ENCODE measurements around the gene TEKT1. TPM values are rescaled to one million over a fixed set of nuclear protein-coding genes. Genes with fewer than 3 reads are reported as not detected.
"Not testable (repeated sequence)": the region's sequence is repeated elsewhere in the genome, so short reads cannot be mapped to it uniquely, and the experiment has no call there.

The TEKT1 gene
- total RNA-seq, 1 donor: not detected

GRCh38 chr17:6844406-6844805, 12.9 kb upstream of the TEKT1 start:
- not testable (repeated sequence) for H3K9me3 ChIP-seq (ENCODE audit: low read depth, low read length); H3K4me3 ChIP-seq (ENCODE audit: low read length); H3K4me1 ChIP-seq (ENCODE audit: insufficient read depth, low read length)
- peaks cover 32% of the 10 kb centered on the region for H3K27me3 ChIP-seq (ENCODE audit: insufficient read depth, low read length)

- peaks cover 34% of the 10 kb centered on the region for H3K27me3 ChIP-seq (ENCODE audit: insufficient read depth, low read length)
- no peaks in the 10 kb centered on the region for H3K9me3 ChIP-seq (ENCODE audit: low read depth, low read length)
- H3K4me3 ChIP-seq (ENCODE audit: low read length): no peak overlapping the region
- no peaks in the 10 kb centered on the region for H3K4me1 ChIP-seq (ENCODE audit: insufficient read depth, low read length)
Measured at GRCh38 chr17:6843241-6843880, 11.8 kb upstream of the TEKT1 start.

GRCh38 chr17:6841769-6842168, 10.2 kb upstream of the TEKT1 start:
- H3K27me3 ChIP-seq (ENCODE audit: insufficient read depth, low read length): peaks cover 42% of the 10 kb centered on the region
- H3K9me3 ChIP-seq (ENCODE audit: low read depth, low read length); H3K4me1 ChIP-seq (ENCODE audit: insufficient read depth, low read length); H3K4me3 ChIP-seq (ENCODE audit: low read length): not testable (repeated sequence)

GRCh38 chr17:6830383-6830986, 1.0 kb downstream of the TEKT1 start:
- Histone ChIP-seq H3K9me3 (ENCODE audit: low read depth, low read length) (no peaks in the 10 kb centered on the region), H3K4me3 (ENCODE audit: low read length) (no peak overlapping the region)

GRCh38 chr17:6823011-6823442, 8.5 kb downstream of the TEKT1 start:
- Histone ChIP-seq H3K27me3 (ENCODE audit: insufficient read depth, low read length) (no peaks in the 10 kb centered on the region), H3K4me3 (ENCODE audit: low read length) (no peak overlapping the region), H3K9me3 (ENCODE audit: low read depth, low read length) (no peaks in the 10 kb centered on the region), H3K4me1 (ENCODE audit: insufficient read depth, low read length) (no peaks in the 10 kb centered on the region)

More at GRCh38 chr17:6830383-6830986, 1.0 kb downstream of the TEKT1 start:
- Histone ChIP-seq H3K4me1 (ENCODE audit: insufficient read depth, low read length) (peaks cover 11% of the 10 kb centered on the region), H3K27me3 (ENCODE audit: insufficient read depth, low read length) (peaks cover 56% of the 10 kb centered on the region)

- H3K4me3 ChIP-seq (ENCODE audit: low read length): no peak overlapping the region
- no peaks in the 10 kb centered on the region for H3K27me3 ChIP-seq (ENCODE audit: insufficient read depth, low read length)
Measured at GRCh38 chr17:6818938-6819337, 12.6 kb downstream of the TEKT1 start.

GRCh38 chr17:6816368-6816767, 15.2 kb downstream of the TEKT1 start:
- not testable (repeated sequence) for H3K9me3 ChIP-seq (ENCODE audit: low read depth, low read length); H3K4me1 ChIP-seq (ENCODE audit: insufficient read depth, low read length); H3K4me3 ChIP-seq (ENCODE audit: low read length); H3K27me3 ChIP-seq (ENCODE audit: insufficient read depth, low read length)

More at GRCh38 chr17:6818938-6819337, 12.6 kb downstream of the TEKT1 start:
- Histone ChIP-seq H3K4me1 (ENCODE audit: insufficient read depth, low read length) (no peaks in the 10 kb centered on the region), H3K9me3 (ENCODE audit: low read depth, low read length) (no peaks in the 10 kb centered on the region)

- no peaks in the 10 kb centered on the region for H3K27me3 ChIP-seq (ENCODE audit: insufficient read depth, low read length)
- H3K9me3 ChIP-seq (ENCODE audit: low read depth, low read length): no peaks in the 10 kb centered on the region
- H3K4me1 ChIP-seq (ENCODE audit: insufficient read depth, low read length): no peaks in the 10 kb centered on the region
- no peak overlapping the region for H3K4me3 ChIP-seq (ENCODE audit: low read length)
Measured at GRCh38 chr17:6815775-6816174, 15.8 kb downstream of the TEKT1 start.

- no peaks in the 10 kb centered on the region for H3K27me3 ChIP-seq (ENCODE audit: insufficient read depth, low read length)
- no peaks in the 10 kb centered on the region for H3K9me3 ChIP-seq (ENCODE audit: low read depth, low read length)
- H3K4me3 ChIP-seq (ENCODE audit: low read length): no peak overlapping the region
- no peaks in the 10 kb centered on the region for H3K4me1 ChIP-seq (ENCODE audit: insufficient read depth, low read length)
Measured at GRCh38 chr17:6812295-6812694, 19.2 kb downstream of the TEKT1 start.

GRCh38 chr17:6811510-6811909, 20.0 kb downstream of the TEKT1 start:
- no peak overlapping the region for H3K4me3 ChIP-seq (ENCODE audit: low read length)
- H3K27me3 ChIP-seq (ENCODE audit: insufficient read depth, low read length): no peaks in the 10 kb centered on the region
- no peaks in the 10 kb centered on the region for H3K9me3 ChIP-seq (ENCODE audit: low read depth, low read length)
- H3K4me1 ChIP-seq (ENCODE audit: insufficient read depth, low read length): no peaks in the 10 kb centered on the region

GRCh38 chr17:6800422-6801027, 31.0 kb downstream of the TEKT1 start:
- Histone ChIP-seq H3K4me3 (ENCODE audit: low read length) (no peak overlapping the region), H3K4me1 (ENCODE audit: insufficient read depth, low read length) (no peaks in the 10 kb centered on the region), H3K27me3 (ENCODE audit: insufficient read depth, low read length) (no peaks in the 10 kb centered on the region), H3K9me3 (ENCODE audit: low read depth, low read length) (no peaks in the 10 kb centered on the region)

- Histone ChIP-seq H3K9me3 (ENCODE audit: low read depth, low read length) (no peaks in the 10 kb centered on the region), H3K4me3 (ENCODE audit: low read length) (no peak overlapping the region), H3K4me1 (ENCODE audit: insufficient read depth, low read length) (no peaks in the 10 kb centered on the region), H3K27me3 (ENCODE audit: insufficient read depth, low read length) (no peaks in the 10 kb centered on the region)
Measured at GRCh38 chr17:6799738-6800137, 31.8 kb downstream of the TEKT1 start.

- Histone ChIP-seq H3K4me1 (ENCODE audit: insufficient read depth, low read length) (no peaks in the 10 kb centered on the region), H3K27me3 (ENCODE audit: insufficient read depth, low read length) (no peaks in the 10 kb centered on the region), H3K4me3 (ENCODE audit: low read length) (no peak overlapping the region), H3K9me3 (ENCODE audit: low read depth, low read length) (no peaks in the 10 kb centered on the region)
Measured at GRCh38 chr17:6797718-6798351, 33.7 kb downstream of the TEKT1 start.

GRCh38 chr17:6796887-6797490, 34.5 kb downstream of the TEKT1 start:
- Histone ChIP-seq H3K4me1 (ENCODE audit: insufficient read depth, low read length) (no peaks in the 10 kb centered on the region), H3K9me3 (ENCODE audit: low read depth, low read length) (no peaks in the 10 kb centered on the region), H3K4me3 (ENCODE audit: low read length) (no peak overlapping the region), H3K27me3 (ENCODE audit: insufficient read depth, low read length) (no peaks in the 10 kb centered on the region)
